HCT116 (cell line): Measurements from ENCODE around the gene TUBD1. TPM values are rescaled to one million over a fixed set of nuclear protein-coding genes. Genes with fewer than 3 reads are reported as not detected.

Experiments used
- ATAC-seq: fragments of 200-7000 bp; cut with Tn5 transposase; 2 replicates; pipeline ENCODE4 v1.9.1; 2020; ENCODE audit warnings: mild to moderate bottlenecking, moderate library complexity
- BruUV-seq: library from RNA; stranded (reverse); fragments of 400-500 nt; replicated peaks from 2 replicates; lab custom pipeline; 2021; lab: Mats Ljungman, UMichigan
- CTCF ChIA-PET: fragments of 300-600 bp; sonication (Branson Sonifier 250); formaldehyde crosslinking; loops from one replicate; lab custom pipeline; 2021; ENCODE audit warnings: antibody characterized with exemption; lab: Charles Lee
- POLR2A ChIA-PET: fragments of 300-600, 350-600 bp; sonication (Branson Sonifier 250); formaldehyde crosslinking; loops from one replicate; lab custom pipeline; 2021; ENCODE audit warnings: antibody characterized with exemption; lab: Charles Lee
- RAD21 ChIA-PET, 2 experiments: fragments of 300-600 bp; sonication (Branson Sonifier 250); formaldehyde crosslinking; loops; one replicate each; lab custom pipeline; 2023; ENCODE audit warnings: low total read pairs in 2 of 2; ENCODE audit not compliant: uncharacterized antibody in 2 of 2, unreplicated experiment in 2 of 2, low non-redundant PET in 1 of 2; lab: Charles Lee
- DNase-seq: peaks from one replicate; pipeline ENCODE4 v3.0.0-alpha.2; 2010; ENCODE audit warnings: low read depth, low spot score
- H2AFZ ChIP-seq: fragments of 200-600 bp; shearing (Covaris generic), sonication (generic); 2 replicates; pipeline ENCODE4 v1.6.1; 2017; ENCODE audit warnings: low read depth, mixed run types, mixed read lengths, antibody characterized with exemption, low read length; ENCODE audit not compliant: poor library complexity, severe bottlenecking
- H3K27ac ChIP-seq: 2 replicates; pipeline ENCODE4 v1.5.1; 2012; ENCODE audit warnings: low read depth, low read length
- H3K27me3 ChIP-seq: fragments of 200-600 bp; sonication (generic); 2 replicates; pipeline ENCODE4 v1.6.1; 2016; ENCODE audit warnings: mixed run types, low read length, mixed read lengths; ENCODE audit not compliant: insufficient read depth
- H3K36me3 ChIP-seq, 2 experiments: fragments of 200-500 bp in 1 of 2; fragments of 200-600 bp in 1 of 2; sonication (Bioruptor generic) in 1 of 2; sonication (generic) in 1 of 2; 2 replicates each; pipeline versions ENCODE4 v1.5.1 to v1.6.1; 2014 to 2016; ENCODE audit warnings: low read length in 2 of 2, inconsistent platforms in 1 of 2, mixed read lengths in 1 of 2, mixed run types in 1 of 2; ENCODE audit not compliant: insufficient read depth in 2 of 2, control insufficient read depth in 1 of 2
- H3K4me1 ChIP-seq, 2 experiments: fragments of 200-600 bp in 1 of 2; sonication (generic) in 1 of 2; 2 replicates each; pipeline versions ENCODE4 v1.5.1 to v1.6.1; 2012 to 2017; ENCODE audit warnings: low read length in 2 of 2, inconsistent platforms in 1 of 2, mild to moderate bottlenecking in 1 of 2, mixed read lengths in 1 of 2, mixed run types in 1 of 2, moderate library complexity in 1 of 2; ENCODE audit not compliant: insufficient read depth in 2 of 2, control insufficient read depth in 1 of 2
- H3K4me2 ChIP-seq: fragments of 200-600 bp; sonication (generic); 2 replicates; pipeline ENCODE4 v1.6.1; 2017; ENCODE audit warnings: mixed run types, low read length, mixed read lengths
- H3K4me3 ChIP-seq, 2 experiments: fragments of 200-600 bp in 1 of 2; sonication (generic) in 1 of 2; replicated peaks in 1 of 2; 2 replicates each; pipeline ENCODE4 v1.5.1; 2011 to 2016; ENCODE audit warnings: low read length in 2 of 2, control low read depth in 1 of 2, low read depth in 1 of 2, mild to moderate bottlenecking in 1 of 2, mixed read lengths in 1 of 2, mixed run types in 1 of 2
- H3K79me2 ChIP-seq: fragments of 200-600 bp; sonication (generic); 2 replicates; pipeline ENCODE4 v1.6.1; 2017; ENCODE audit warnings: mild to moderate bottlenecking, mixed run types, low read length, moderate library complexity, mixed read lengths; ENCODE audit not compliant: insufficient read depth
- H3K9ac ChIP-seq: fragments of 200-600 bp; sonication (generic); 2 replicates; pipeline ENCODE4 v1.6.1; 2016; ENCODE audit warnings: low read length, mixed read lengths
- H3K9me2 ChIP-seq: fragments of 200-600 bp; sonication (generic), shearing (Covaris generic); 2 replicates; pipeline ENCODE4 v1.6.1; 2017; ENCODE audit warnings: mixed run types, mild to moderate bottlenecking, moderate library complexity; ENCODE audit not compliant: insufficient read depth
- H3K9me3 ChIP-seq, 2 experiments: fragments of 200-500 bp in 1 of 2; fragments of 200-600 bp in 1 of 2; sonication (Bioruptor generic) in 1 of 2; sonication (generic) in 1 of 2; 2 replicates each; pipeline ENCODE4 v1.6.1; 2014 to 2017; ENCODE audit warnings: low read length in 2 of 2, mixed read lengths in 2 of 2, inconsistent platforms in 1 of 2, low read depth in 1 of 2, mild to moderate bottlenecking in 1 of 2, mixed run types in 1 of 2, moderate library complexity in 1 of 2; ENCODE audit not compliant: control insufficient read depth in 1 of 2, insufficient read depth in 1 of 2
- H4K20me1 ChIP-seq: fragments of 200-600 bp; sonication (generic), shearing (Covaris generic); 2 replicates; pipeline ENCODE4 v1.6.1; 2017; ENCODE audit warnings: mixed run types, mild to moderate bottlenecking, moderate library complexity; ENCODE audit not compliant: insufficient read depth
- CBX3 ChIP-seq: IDR thresholded peaks from 2 replicates; pipeline ENCODE4 v1.6.1; 2012; ENCODE audit warnings: low read depth
- JUND ChIP-seq: IDR thresholded peaks from 2 replicates; pipeline ENCODE4 v1.6.1; 2012
- POLR2A ChIP-seq: IDR thresholded peaks from 2 replicates; pipeline ENCODE4 v1.7.0; 2011; ENCODE audit warnings: borderline replicate concordance; ENCODE audit not compliant: insufficient read depth, insufficient read length; ENCODE audit errors: extremely low read depth
- POLR2AphosphoS5 ChIP-seq: IDR thresholded peaks from 2 replicates; pipeline ENCODE4 v1.6.1; 2011; ENCODE audit warnings: mild to moderate bottlenecking, low read depth, low read length, moderate library complexity
- REST ChIP-seq: IDR thresholded peaks from 2 replicates; pipeline ENCODE4 v1.6.1; 2012; ENCODE audit warnings: low read depth
- TCF7L2 ChIP-seq: IDR thresholded peaks from 2 replicates; pipeline ENCODE4 v1.7.0; 2011; ENCODE audit warnings: borderline replicate concordance, inconsistent platforms; ENCODE audit not compliant: insufficient read depth, insufficient read length; ENCODE audit errors: extremely low read depth
- YY1 ChIP-seq: IDR thresholded peaks from 2 replicates; pipeline ENCODE4 v1.6.1; 2011; ENCODE audit warnings: low read length, low read depth, moderate library complexity, mild to moderate bottlenecking; ENCODE audit not compliant: insufficient replicate concordance; ENCODE audit errors: extremely low read depth
- intact Hi-C: fragments of 100-400 bp; cut with micrococcal nuclease; formaldehyde crosslinking; loops from 2 replicates; pipeline ENCODE4 v1.10.0; 2022
- total RNA-seq: library from RNA; stranded (reverse); gene quantifications from one replicate; pipeline ENCODE4 v1.2.1, GENCODE V29; 2021; ENCODE audit not compliant: unreplicated experiment

Gene TUBD1
- total RNA-seq, 1 experiment from 2014 or later, result 13.0 TPM

- intact Hi-C loops, result no loop called here
- ChIA-PET RAD21 (interaction anchor here (0.5 to 1.8 kb wide), 6 partner anchors 9 to 84 kb away, joined by 4 to 6 read pairs (median 4); no protein-coding TSS in a partner anchor), POLR2A (interaction anchor here (0.7 to 15.2 kb wide), 23 partner anchors 9 to 1443 kb away, joined by 3 to 443 read pairs (median 6); partner anchors contain the start of genes PTRH2 and VMP1), CTCF (interaction anchor here (0.7 to 3.1 kb wide), 2 partner anchors 10 to 85 kb away, joined by 4 to 35 read pairs; no protein-coding TSS in a partner anchor)
- peak overlapping the region; percentile 84 for H3K4me2 ChIP-seq
- peak overlapping the region; percentile 74 to 78 for H3K4me3 ChIP-seq
- peaks cover 57 to 84% of the 10 kb centered on the region in 2 experiments for H3K4me1 ChIP-seq
- peak overlapping the region; percentile 97 for H3K27ac ChIP-seq
- peaks cover 49% of the 10 kb centered on the region for H3K79me2 ChIP-seq
- peaks cover 22 to 32% of the 10 kb centered on the region in 2 experiments for H3K36me3 ChIP-seq
- H3K9ac ChIP-seq, result peak overlapping the region; percentile 92
- TF ChIP-seq POLR2AphosphoS5 (peak; percentile 34), JUND (no peak), POLR2A (peak; percentile 61)
- H3K9me2 ChIP-seq, result no peaks in the 10 kb centered on the region
- BruUV-seq, result TSS peak; percentile 39
- H4K20me1 ChIP-seq, result peaks cover 12% of the 10 kb centered on the region; the same call in 1 of the 2 replicates
- H3K27me3 ChIP-seq, result no peaks in the 10 kb centered on the region
- no peak for ATAC-seq
- no peak overlapping the region for H2AFZ ChIP-seq
- DNase-seq, result no peak
- H3K9me3 ChIP-seq, result no peaks in the 10 kb centered on the region
Observed at GRCh38 chr17:59838052-59838916, 54.5 kb downstream of the TUBD1 start.

- intact Hi-C loops, result loop anchor here (1.0 kb wide), 2 partner anchors 8 to 54 kb away; no protein-coding TSS in a partner anchor
- RAD21 ChIA-PET, result interaction anchor here (0.5 to 1.8 kb wide), 8 partner anchors 8 to 83 kb away, joined by 3 to 6 read pairs (median 4); no protein-coding TSS in a partner anchor
- Histone ChIP-seq H3K36me3 (peaks cover 22 to 32% of the 10 kb centered on the region in 2 experiments), H3K27me3 (no peaks in the 10 kb centered on the region), H3K9me2 (no peaks in the 10 kb centered on the region), H3K4me2 (peak overlapping the region; percentile 84), H4K20me1 (peaks cover 12% of the 10 kb centered on the region; the same call in 1 of the 2 replicates), H3K4me3 (peak overlapping the region; percentile 74 to 78), H3K9ac (peak overlapping the region; percentile 92), H3K79me2 (peaks cover 55% of the 10 kb centered on the region), H3K9me3 (no peaks in the 10 kb centered on the region), H2AFZ (no peak overlapping the region), H3K4me1 (peaks cover 65 to 84% of the 10 kb centered on the region in 2 experiments), H3K27ac (peak overlapping the region; percentile 97)
- peak; percentile 100 for DNase-seq
- POLR2A ChIA-PET, result interaction anchor here (0.7 to 15.2 kb wide), 21 partner anchors 9 to 1443 kb away, joined by 3 to 443 read pairs (median 6); partner anchors contain the start of genes PTRH2 and VMP1
- TSS peak; percentile 95 for BruUV-seq
- CTCF ChIA-PET, result interaction anchor here (3.1 kb wide), 1 partner anchor 84 kb away, joined by 35 read pairs; no protein-coding TSS in a partner anchor
- ATAC-seq, result peak; percentile 81
- TF ChIP-seq TCF7L2, result peak; percentile 91
- TF ChIP-seq POLR2A, result peak; percentile 99
- peak; percentile 75 for TF ChIP-seq YY1
- TF ChIP-seq CBX3, result no peak
- peak; percentile 99 for TF ChIP-seq POLR2AphosphoS5
- no peak for TF ChIP-seq REST
Observed at GRCh38 chr17:59837308-59838051, 55.3 kb downstream of the TUBD1 start.
